DND-41 (cell line): ENCODE results near the gene OSBP2.

ENCODE experiments used
- EZH2 ChIP-seq: IDR thresholded peaks from 3 replicates; pipeline ENCODE4 v1.6.1; 2012; ENCODE audit warnings: borderline replicate concordance, low read depth, mild to moderate bottlenecking, moderate library complexity, low read length, inconsistent platforms; ENCODE audit not compliant: severe bottlenecking
- TF ChIP-seq, protein P1 (sequence below): IDR thresholded peaks from 2 replicates; pipeline ENCODE4 v1.5.1; 2012; ENCODE audit warnings: borderline replicate concordance, low read length, moderate library complexity, mild to moderate bottlenecking; ENCODE audit not compliant: poor library complexity, severe bottlenecking; ENCODE audit errors: extremely low read depth

DNA sequence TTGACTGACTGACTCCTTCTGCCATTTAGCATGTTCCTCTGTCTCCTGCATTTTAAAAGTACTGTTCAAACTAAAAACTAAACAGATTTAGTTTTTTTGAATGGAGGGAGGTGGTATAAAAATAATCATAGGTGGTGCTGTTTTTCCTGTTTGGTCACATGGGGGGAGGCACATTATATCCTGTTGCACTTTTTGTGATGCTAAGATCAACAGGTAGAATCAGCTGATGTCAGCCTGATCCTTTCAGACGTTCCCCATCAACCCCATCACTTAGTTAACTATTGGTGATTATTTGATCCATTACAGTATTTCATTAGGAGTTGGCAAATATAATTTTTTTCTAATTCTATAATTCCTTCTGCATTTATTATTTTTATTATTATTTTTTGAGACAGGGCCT is 5.1 kb upstream of the OSBP2 start:
- TF ChIP-seq, protein P1, sequence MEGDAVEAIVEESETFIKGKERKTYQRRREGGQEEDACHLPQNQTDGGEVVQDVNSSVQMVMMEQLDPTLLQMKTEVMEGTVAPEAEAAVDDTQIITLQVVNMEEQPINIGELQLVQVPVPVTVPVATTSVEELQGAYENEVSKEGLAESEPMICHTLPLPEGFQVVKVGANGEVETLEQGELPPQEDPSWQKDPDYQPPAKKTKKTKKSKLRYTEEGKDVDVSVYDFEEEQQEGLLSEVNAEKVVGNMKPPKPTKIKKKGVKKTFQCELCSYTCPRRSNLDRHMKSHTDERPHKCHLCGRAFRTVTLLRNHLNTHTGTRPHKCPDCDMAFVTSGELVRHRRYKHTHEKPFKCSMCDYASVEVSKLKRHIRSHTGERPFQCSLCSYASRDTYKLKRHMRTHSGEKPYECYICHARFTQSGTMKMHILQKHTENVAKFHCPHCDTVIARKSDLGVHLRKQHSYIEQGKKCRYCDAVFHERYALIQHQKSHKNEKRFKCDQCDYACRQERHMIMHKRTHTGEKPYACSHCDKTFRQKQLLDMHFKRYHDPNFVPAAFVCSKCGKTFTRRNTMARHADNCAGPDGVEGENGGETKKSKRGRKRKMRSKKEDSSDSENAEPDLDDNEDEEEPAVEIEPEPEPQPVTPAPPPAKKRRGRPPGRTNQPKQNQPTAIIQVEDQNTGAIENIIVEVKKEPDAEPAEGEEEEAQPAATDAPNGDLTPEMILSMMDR, result no peak
- no peak for TF ChIP-seq EZH2
